Stomach (tissue), 9 donors: ENCODE results near the gene ERMAP. TPM values are rescaled to one million over a fixed set of nuclear protein-coding genes. Genes with fewer than 3 reads are reported as not detected.

Source experiments
- DNase-seq, 2 donors: peaks; one replicate each; pipeline versions ENCODE4 v3.0.0 to v3.0.0-alpha.2; 2013 to 2019
- H3K27ac ChIP-seq, 5 donors: fragments of 200-600 bp in 4 of 5; sonication (generic) in 4 of 5; one replicate each; pipeline ENCODE4 v1.5.1; 2013 to 2019; ENCODE audit warnings: mild to moderate bottlenecking in 1 of 5, moderate library complexity in 1 of 5
- H3K27me3 ChIP-seq, 3 donors: fragments of 200-600 bp; sonication (generic); one replicate each; pipeline ENCODE4 v1.5.1; 2017 to 2019; ENCODE audit warnings: mixed run types in 1 of 3
- H3K36me3 ChIP-seq, 4 donors: fragments of 200-600 bp; sonication (generic); 1 replicate in 3 of 4; 2 replicates in 1 of 4; pipeline ENCODE4 v1.5.1; 2016 to 2019
- H3K4me1 ChIP-seq, 4 donors: fragments of 200-600 bp; sonication (generic); one replicate each; pipeline ENCODE4 v1.5.1; 2016 to 2019
- H3K4me3 ChIP-seq, 4 donors: fragments of 200-600 bp; sonication (generic) in 3 of 4; one replicate each; pipeline ENCODE4 v1.5.1; 2016 to 2019; ENCODE audit warnings: mild to moderate bottlenecking in 1 of 4
- H3K9me3 ChIP-seq, 4 donors: fragments of 200-600 bp; sonication (generic); one replicate each; pipeline ENCODE4 v1.5.1; 2016 to 2019
- EP300 ChIP-seq: sonication (generic); formaldehyde crosslinking; IDR thresholded peaks from one replicate; pipeline ENCODE4 v1.6.1; 2017; ENCODE audit warnings: antibody characterized with exemption
- POLR2A ChIP-seq, 4 donors: fragments of 450-650 bp; IDR thresholded peaks; one replicate each; pipeline ENCODE4 v1.6.1; 2016; ENCODE audit warnings: antibody characterized with exemption in 4 of 4, control low read depth in 2 of 4, mild to moderate bottlenecking in 1 of 4, moderate library complexity in 1 of 4
- POLR2AphosphoS5 ChIP-seq, 3 donors: sonication (generic); formaldehyde crosslinking; IDR thresholded peaks; one replicate each; pipeline ENCODE4 v1.6.1; 2016; ENCODE audit warnings: antibody characterized with exemption in 3 of 3
- WGBS, 5 donors: extraction: QIAGEN DNeasy Blood & Tissue Kit in 3 of 5; methylation state at CpG; one replicate each; pipeline versions ENCODE4 v1.1.5 to v1.1.7; 2013 to 2018; 5-methylcytosine and 5-hydroxymethylcytosine counted together
- intact Hi-C: fragments of 100-400 bp; cut with DNase I; formaldehyde crosslinking; loops from one replicate; pipeline ENCODE4 v1.15.1; 2023; ENCODE audit warnings: low total_unique reads
- polyA plus RNA-seq, 3 donors: library from polyadenylated mRNA; stranded (reverse); fragments of 200-250 nt; gene quantifications; one replicate each; pipeline ENCODE4 v1.2.3, GENCODE V29; 2013
- total RNA-seq, 5 donors: library from RNA; depleted of rRNA; stranded (reverse); fragments of >200 nt; gene quantifications; one replicate each; pipeline versions ENCODE4 v1.1.0 to v1.2.3, GENCODE V29; 2014 to 2016
- TF ChIP-seq, protein P1 (sequence below), 7 experiments: fragments of 450-650 bp in 4 of 7; fragments of 200-600 bp in 3 of 7; sonication (generic) in 3 of 7; IDR thresholded peaks; one replicate each; pipeline ENCODE4 v1.5.1; 2016 to 2019; ENCODE audit warnings: antibody characterized with exemption in 7 of 7, control low read depth in 2 of 7, mild to moderate bottlenecking in 1 of 7
- donor health status: healthy with polysubstance abuse.
- donor health status: Bipolar disorder and iron deficiency.
- donor health status: healthy.

The ERMAP gene
- total and polyA plus RNA-seq, 8 donors: 3.5 to 13.6 (median 4.9) TPM; not detected in 1

DNA sequence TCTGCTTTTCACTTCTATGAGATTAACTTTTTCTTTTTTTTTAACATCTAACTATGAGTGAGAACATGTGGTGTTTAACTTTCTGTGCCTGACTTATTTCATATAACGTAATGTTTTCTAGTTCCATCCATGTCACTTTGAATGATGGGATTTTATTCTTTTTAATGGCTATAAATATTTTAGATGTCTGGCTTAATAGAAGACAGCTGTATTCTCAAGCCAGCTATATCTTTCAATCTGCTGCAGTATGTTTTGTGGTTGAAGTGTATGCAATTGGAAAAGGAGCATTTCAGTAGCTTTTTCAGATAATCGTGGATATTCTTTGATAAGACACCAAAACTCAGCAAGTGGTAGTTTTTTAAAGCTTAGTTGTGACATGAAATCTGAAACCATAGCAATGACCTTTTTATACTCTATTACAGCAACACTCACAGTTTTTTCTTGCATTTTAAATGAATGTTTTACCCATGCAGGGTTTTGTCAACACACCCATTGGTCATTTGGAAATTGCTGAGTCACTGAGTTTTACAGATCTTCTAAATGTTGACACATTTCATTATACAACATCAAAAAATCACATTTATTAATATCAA, 6.0 kb downstream of the ERMAP start:
- TF ChIP-seq, protein P1, sequence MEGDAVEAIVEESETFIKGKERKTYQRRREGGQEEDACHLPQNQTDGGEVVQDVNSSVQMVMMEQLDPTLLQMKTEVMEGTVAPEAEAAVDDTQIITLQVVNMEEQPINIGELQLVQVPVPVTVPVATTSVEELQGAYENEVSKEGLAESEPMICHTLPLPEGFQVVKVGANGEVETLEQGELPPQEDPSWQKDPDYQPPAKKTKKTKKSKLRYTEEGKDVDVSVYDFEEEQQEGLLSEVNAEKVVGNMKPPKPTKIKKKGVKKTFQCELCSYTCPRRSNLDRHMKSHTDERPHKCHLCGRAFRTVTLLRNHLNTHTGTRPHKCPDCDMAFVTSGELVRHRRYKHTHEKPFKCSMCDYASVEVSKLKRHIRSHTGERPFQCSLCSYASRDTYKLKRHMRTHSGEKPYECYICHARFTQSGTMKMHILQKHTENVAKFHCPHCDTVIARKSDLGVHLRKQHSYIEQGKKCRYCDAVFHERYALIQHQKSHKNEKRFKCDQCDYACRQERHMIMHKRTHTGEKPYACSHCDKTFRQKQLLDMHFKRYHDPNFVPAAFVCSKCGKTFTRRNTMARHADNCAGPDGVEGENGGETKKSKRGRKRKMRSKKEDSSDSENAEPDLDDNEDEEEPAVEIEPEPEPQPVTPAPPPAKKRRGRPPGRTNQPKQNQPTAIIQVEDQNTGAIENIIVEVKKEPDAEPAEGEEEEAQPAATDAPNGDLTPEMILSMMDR (IDR thresholded peaks at IDR 0.05): no peak
- TF ChIP-seq POLR2A (IDR thresholded peaks at IDR 0.05) (no peak), EP300 (no peak), POLR2AphosphoS5 (IDR thresholded peaks at IDR 0.05) (no peak)
- Histone ChIP-seq H3K27me3 (no peaks in the 10 kb centered on the region), H3K4me1 (peaks cover 4 to 29% (median 14%) of the 10 kb centered on the region in 4 donors), H3K36me3 (peaks cover 0 to 7% (median 0%) of the 10 kb centered on the region in 4 donors), H3K27ac (no peak overlapping the region), H3K9me3 (no peaks in the 10 kb centered on the region), H3K4me3 (no peak overlapping the region)
- intact Hi-C loops: no loop called here
- DNase-seq: no peak
- WGBS, 5 donors: 50 to 63% (median 57%) methylated on average over 2 of the region's 2 CpGs

DNA sequence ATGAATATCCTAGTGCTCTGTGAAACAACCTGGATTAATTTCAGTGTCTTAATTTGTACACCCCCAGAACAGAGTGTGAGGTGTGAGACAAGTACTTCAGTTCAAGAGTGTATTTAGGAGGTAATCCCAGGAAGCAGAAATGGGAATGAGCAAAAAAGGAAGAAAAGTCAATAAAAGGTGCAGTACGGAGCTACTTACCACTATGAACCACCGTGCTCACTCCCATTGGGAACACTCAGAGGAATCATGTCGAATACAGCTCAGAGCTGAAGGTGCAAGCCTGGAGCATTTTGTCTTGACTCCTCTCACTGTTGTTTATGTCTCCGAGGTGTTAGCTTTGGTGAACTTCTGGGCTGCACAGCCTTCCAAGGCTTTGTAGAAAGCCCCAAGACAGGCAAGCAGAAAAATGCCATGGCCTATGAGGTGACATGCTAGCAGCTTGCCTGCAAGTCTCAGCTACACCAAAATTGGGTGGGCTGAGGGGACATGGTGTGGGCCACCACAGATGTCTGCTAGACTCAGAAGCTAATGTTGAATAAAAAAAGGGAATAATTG, 7.6 kb downstream of the ERMAP start:
- Histone ChIP-seq H3K27ac (no peak overlapping the region), H3K9me3 (no peaks in the 10 kb centered on the region), H3K36me3 (peaks cover 0 to 12% (median 4%) of the 10 kb centered on the region in 4 donors), H3K4me3 (no peak overlapping the region), H3K27me3 (no peaks in the 10 kb centered on the region), H3K4me1 (peaks cover 0 to 15% (median 6%) of the 10 kb centered on the region in 4 donors)
- no peak for TF ChIP-seq POLR2A (IDR thresholded peaks at IDR 0.05)
- no peak for TF ChIP-seq EP300
- no peak for TF ChIP-seq POLR2AphosphoS5 (IDR thresholded peaks at IDR 0.05)
- TF ChIP-seq, protein P1 (IDR thresholded peaks at IDR 0.05): no peak
- no peak for DNase-seq
- WGBS, 5 donors: 86 to 97% (median 94%) methylated on average over 4 of the region's 4 CpGs
- intact Hi-C loops: no loop called here

DNA sequence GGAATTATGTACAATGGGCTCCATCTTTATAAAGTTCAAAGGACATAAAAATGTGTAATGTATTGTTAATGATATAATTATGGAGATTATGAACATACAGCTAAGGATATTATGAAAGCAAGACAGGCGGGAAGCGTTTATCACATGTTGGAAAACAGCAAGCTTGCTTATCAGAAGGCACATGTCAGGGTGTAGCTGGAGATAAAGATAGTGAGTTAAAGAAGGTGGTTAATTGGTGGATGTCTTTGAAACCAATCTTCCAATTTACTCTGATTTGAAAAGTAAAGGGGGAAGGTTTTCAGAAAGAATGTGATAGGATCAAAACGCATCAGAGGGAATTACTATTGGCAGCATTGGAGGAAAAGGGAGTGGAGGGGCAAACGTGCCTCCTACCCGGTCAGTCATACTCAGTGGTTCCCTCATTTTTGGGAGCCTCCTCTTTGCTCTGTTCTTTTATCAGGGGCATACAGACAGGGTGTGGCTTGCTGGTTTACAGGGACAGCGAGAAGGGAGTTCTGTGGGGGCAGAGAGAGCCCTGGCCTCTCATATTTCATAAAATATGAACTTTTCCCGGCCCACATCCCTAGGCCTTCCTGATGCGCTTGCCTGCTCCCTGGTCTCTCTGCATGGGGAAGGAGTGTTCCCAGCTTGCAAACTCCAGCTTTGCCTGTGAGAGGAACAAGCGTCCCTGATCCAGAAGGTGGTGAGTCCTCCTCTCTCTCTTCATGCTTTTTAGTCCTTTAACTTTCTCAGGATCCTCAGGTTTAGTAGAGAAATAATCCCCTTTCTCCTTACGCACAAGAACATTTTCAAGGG, 8.3 kb downstream of the ERMAP start:
- TF ChIP-seq POLR2A (IDR thresholded peaks at IDR 0.05): no peak
- no peak for TF ChIP-seq POLR2AphosphoS5 (IDR thresholded peaks at IDR 0.05)
- H3K27ac ChIP-seq: no peak overlapping the region
- intact Hi-C loops: no loop called here
- H3K4me3 ChIP-seq: no peak overlapping the region
- H3K27me3 ChIP-seq: no peaks in the 10 kb centered on the region
- H3K9me3 ChIP-seq: no peaks in the 10 kb centered on the region
- no peak for DNase-seq
- H3K36me3 ChIP-seq: peaks cover 0 to 19% (median 10%) of the 10 kb centered on the region in 4 donors
- 58 to 73% (median 65%) methylated on average over 10 of the region's 10 CpGs for WGBS, 5 donors
- peaks cover 0 to 15% (median 6%) of the 10 kb centered on the region in 4 donors for H3K4me1 ChIP-seq

DNA sequence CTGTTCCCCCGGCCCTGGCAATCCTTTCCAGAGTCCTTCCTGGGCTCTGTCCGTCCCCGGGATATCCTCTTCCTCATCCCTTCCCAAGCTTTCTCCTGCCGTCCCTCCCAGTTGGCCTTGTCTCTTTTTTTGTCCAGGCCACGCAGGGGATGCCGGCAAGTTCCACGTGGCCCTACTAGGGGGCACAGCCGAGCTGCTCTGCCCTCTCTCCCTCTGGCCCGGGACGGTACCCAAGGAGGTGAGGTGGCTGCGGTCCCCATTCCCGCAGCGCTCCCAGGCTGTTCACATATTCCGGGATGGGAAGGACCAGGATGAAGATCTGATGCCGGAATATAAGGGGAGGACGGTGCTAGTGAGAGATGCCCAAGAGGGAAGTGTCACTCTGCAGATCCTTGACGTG, 13.7 kb downstream of the ERMAP start:
- H3K4me1 ChIP-seq: no peaks in the 10 kb centered on the region
- no peak for DNase-seq
- H3K4me3 ChIP-seq: no peak overlapping the region
- intact Hi-C loops: no loop called here
- whole genome bisulfite sequencing, 5 donors: 90 to 94% (median 92%) methylated on average over 17 of the region's 17 CpGs
- no peaks in the 10 kb centered on the region for H3K9me3 ChIP-seq
- no peak overlapping the region for H3K27ac ChIP-seq
- no peaks in the 10 kb centered on the region for H3K27me3 ChIP-seq
- TF ChIP-seq EP300: no peak
- TF ChIP-seq, protein P1 (IDR thresholded peaks at IDR 0.05): no peak
- peaks cover 0 to 38% (median 22%) of the 10 kb centered on the region in 4 donors for H3K36me3 ChIP-seq
